HFFc6 (cell line): ENCODE measurements around the gene CDX1. TPM values are rescaled to one million over a fixed set of nuclear protein-coding genes. Genes with fewer than 3 reads are reported as not detected.

Experiments
- DNase-seq: peaks from one replicate; pipeline ENCODE4 v3.0.0-alpha.2; 2018
- H3K27ac Mint-ChIP-seq: 2 replicates; pipeline ENCODE4 v1.8.0; 2020; ENCODE audit warnings: mild to moderate bottlenecking, mixed read lengths
- H3K27me3 Mint-ChIP-seq: 2 replicates; pipeline ENCODE4 v1.8.0; 2021; ENCODE audit warnings: mild to moderate bottlenecking, moderate library complexity, mixed read lengths; ENCODE audit not compliant: insufficient read depth
- H3K36me3 Mint-ChIP-seq: 2 replicates; pipeline ENCODE4 v1.8.0; 2021; ENCODE audit warnings: low read depth, mixed read lengths
- H3K4me1 Mint-ChIP-seq: 2 replicates; pipeline ENCODE4 v1.8.0; 2020; ENCODE audit warnings: low read depth, mixed read lengths
- H3K4me3 Mint-ChIP-seq: 2 replicates; pipeline ENCODE4 v1.8.0; 2020; ENCODE audit warnings: mild to moderate bottlenecking, moderate library complexity, mixed read lengths
- H3K9me3 Mint-ChIP-seq: 2 replicates; pipeline ENCODE4 v1.8.0; 2020; ENCODE audit warnings: mild to moderate bottlenecking, mixed read lengths
- total RNA-seq, 6 experiments: library from RNA; stranded (reverse); fragmentation: NEBNext Ultra II Directional; extraction: Animal tissue kit (Norgen Biotek cat#: 25700); gene quantifications; 2 replicates in 1 of 6; 3 replicates in 5 of 6; pipeline ENCODE4 v1.2.3, GENCODE V29; 2021
- TF ChIP-seq, protein P1 (sequence below): fragments of 200-600 bp; sonication (generic); IDR thresholded peaks from 2 replicates; pipeline ENCODE4 v1.5.0; 2021; ENCODE audit warnings: antibody characterized with exemption, mild to moderate bottlenecking

Gene CDX1
- total RNA-seq, 6 experiments from 2014 or later, result 0.11 TPM; not detected in 5

DNA sequence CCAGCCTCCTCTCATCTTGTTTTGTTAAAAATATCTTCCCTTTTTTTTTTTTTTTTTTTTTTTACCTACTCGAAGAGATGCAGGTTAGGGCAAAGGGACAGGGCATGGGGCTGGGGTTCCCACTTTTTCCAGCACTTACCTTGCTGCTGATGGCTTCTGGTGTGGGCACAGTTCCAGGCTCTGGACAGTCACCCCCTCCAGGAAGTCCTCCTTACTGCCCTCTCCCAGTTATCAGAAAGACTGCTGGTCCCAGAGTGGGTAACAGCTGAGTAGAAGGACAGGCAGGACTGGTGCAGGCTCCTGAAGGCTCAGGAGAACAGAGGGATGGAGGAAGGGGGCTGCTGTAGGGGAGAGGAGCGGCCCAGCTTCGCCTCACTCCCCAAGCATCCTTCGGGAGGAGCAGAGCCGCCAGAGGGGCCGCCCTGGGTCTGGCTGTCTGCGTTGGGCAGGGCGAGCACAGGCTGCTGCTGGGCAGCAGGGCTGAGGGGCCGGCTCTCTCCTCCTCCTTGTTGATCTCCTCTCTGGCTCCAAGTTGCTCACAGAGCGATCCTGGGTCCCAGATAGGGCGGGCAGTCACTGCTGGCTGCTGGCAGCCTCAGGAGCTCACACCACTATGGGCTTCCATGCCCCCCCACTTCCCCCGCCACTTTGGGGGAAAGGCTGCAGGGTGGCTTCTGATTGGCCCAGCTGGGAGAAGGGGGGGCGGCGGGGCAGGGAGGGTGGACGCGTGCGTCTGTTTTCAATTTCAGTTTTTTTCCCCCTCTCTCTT, 11.1 kb upstream of the CDX1 start, which contains the start of gene PDGFRB:
PDGFRB (minus strand) TSS at position 588 of the 769 bp plus-strand sequence. CDS start 18,798 bp downstream, outside the sequence.
- DNase-seq, result peak; percentile 83
- peaks cover 77% of the 10 kb centered on the region for H3K4me1 Mint-ChIP-seq
- H3K27me3 Mint-ChIP-seq, result peaks cover 5% of the 10 kb centered on the region; the same call in 1 of the 2 replicates
- TF ChIP-seq, protein P1, sequence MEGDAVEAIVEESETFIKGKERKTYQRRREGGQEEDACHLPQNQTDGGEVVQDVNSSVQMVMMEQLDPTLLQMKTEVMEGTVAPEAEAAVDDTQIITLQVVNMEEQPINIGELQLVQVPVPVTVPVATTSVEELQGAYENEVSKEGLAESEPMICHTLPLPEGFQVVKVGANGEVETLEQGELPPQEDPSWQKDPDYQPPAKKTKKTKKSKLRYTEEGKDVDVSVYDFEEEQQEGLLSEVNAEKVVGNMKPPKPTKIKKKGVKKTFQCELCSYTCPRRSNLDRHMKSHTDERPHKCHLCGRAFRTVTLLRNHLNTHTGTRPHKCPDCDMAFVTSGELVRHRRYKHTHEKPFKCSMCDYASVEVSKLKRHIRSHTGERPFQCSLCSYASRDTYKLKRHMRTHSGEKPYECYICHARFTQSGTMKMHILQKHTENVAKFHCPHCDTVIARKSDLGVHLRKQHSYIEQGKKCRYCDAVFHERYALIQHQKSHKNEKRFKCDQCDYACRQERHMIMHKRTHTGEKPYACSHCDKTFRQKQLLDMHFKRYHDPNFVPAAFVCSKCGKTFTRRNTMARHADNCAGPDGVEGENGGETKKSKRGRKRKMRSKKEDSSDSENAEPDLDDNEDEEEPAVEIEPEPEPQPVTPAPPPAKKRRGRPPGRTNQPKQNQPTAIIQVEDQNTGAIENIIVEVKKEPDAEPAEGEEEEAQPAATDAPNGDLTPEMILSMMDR, result no peak
- peaks cover 24% of the 10 kb centered on the region for H3K36me3 Mint-ChIP-seq
- peak within 1 kb of the TSS; percentile 85 for H3K27ac Mint-ChIP-seq
- H3K4me3 Mint-ChIP-seq, result peak within 1 kb of the TSS; percentile 94
- no peaks in the 10 kb centered on the region for H3K9me3 Mint-ChIP-seq

DNA sequence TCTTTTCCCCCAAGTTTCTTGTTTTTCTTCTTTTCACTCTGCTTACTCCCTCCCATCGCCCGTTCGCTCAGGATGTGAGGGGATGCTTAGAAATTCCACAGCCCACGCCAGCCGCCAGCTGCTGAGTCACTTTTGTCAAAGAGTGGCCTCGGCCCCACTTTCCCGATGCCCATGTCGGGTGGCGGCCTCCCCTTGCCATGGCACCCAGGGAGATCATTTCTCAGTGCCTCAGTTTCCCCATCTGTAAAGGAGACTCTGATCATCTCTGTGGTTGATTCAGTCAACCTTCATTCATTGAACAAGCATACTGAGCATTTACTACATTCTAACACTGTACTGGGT, 10.6 kb upstream of the CDX1 start:
- Mint-ChIP-seq H3K27me3 (peaks cover 5% of the 10 kb centered on the region; the same call in 1 of the 2 replicates), H3K9me3 (no peaks in the 10 kb centered on the region), H3K4me3 (peak overlapping the region; percentile 94), H3K4me1 (peaks cover 77% of the 10 kb centered on the region), H3K27ac (peak overlapping the region; percentile 85), H3K36me3 (peaks cover 24% of the 10 kb centered on the region)
- no peak for DNase-seq
- TF ChIP-seq, protein P1, result no peak

DNA sequence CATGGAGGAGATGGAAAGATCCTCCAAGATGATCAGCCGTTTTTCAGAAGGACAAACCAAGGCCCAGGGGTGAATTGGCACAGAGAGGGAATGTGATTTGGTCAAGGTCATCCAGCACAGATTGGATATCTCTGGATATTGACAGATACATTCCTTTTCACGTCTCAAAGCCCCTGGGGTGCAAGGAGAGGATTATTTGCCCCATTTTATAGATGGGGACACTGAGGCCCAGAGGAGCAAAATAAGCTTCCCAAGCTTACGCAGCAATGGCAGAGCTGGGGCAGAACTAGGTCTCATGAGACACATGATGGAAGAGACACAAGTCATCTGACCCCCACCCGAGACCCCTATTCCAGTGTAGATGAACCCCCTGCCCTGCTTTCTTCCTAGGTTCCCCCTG, 10.0 kb upstream of the CDX1 start:
- peaks cover 78% of the 10 kb centered on the region for H3K4me1 Mint-ChIP-seq
- TF ChIP-seq, protein P1, result no peak
- peaks cover 24% of the 10 kb centered on the region for H3K36me3 Mint-ChIP-seq
- peak overlapping the region; percentile 85 for H3K27ac Mint-ChIP-seq
- DNase-seq, result no peak
- peaks cover 5% of the 10 kb centered on the region; the same call in 1 of the 2 replicates for H3K27me3 Mint-ChIP-seq
- peak overlapping the region; percentile 94 for H3K4me3 Mint-ChIP-seq
- no peaks in the 10 kb centered on the region for H3K9me3 Mint-ChIP-seq

DNA sequence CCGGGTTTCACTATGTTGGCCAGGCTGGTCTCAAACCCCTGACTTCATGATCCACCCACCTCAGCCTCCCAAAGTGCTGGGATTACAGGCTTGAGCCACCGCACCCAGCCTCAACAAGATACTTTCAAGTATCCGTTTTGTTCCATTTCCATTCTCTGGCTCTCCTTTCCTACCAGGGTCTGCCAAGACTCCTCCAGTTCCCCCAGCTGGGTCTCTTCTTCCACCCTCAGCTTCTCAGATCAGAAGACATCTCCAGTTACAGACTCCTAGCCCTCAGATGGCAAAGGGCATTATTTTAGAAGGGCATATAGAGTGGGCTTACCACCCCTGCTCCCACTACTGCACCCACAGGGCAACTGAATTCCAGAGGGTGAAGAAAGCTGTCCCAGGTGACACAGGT, 9.4 kb upstream of the CDX1 start:
- peaks cover 82% of the 10 kb centered on the region for H3K4me1 Mint-ChIP-seq
- H3K27me3 Mint-ChIP-seq, result peaks cover 5% of the 10 kb centered on the region; the same call in 1 of the 2 replicates
- TF ChIP-seq, protein P1, result no peak
- DNase-seq, result no peak
- peaks cover 24% of the 10 kb centered on the region for H3K36me3 Mint-ChIP-seq
- peak overlapping the region; percentile 54; the same call in 1 of the 2 replicates for H3K4me3 Mint-ChIP-seq
- H3K9me3 Mint-ChIP-seq, result no peaks in the 10 kb centered on the region
- peak overlapping the region; percentile 85 for H3K27ac Mint-ChIP-seq

DNA sequence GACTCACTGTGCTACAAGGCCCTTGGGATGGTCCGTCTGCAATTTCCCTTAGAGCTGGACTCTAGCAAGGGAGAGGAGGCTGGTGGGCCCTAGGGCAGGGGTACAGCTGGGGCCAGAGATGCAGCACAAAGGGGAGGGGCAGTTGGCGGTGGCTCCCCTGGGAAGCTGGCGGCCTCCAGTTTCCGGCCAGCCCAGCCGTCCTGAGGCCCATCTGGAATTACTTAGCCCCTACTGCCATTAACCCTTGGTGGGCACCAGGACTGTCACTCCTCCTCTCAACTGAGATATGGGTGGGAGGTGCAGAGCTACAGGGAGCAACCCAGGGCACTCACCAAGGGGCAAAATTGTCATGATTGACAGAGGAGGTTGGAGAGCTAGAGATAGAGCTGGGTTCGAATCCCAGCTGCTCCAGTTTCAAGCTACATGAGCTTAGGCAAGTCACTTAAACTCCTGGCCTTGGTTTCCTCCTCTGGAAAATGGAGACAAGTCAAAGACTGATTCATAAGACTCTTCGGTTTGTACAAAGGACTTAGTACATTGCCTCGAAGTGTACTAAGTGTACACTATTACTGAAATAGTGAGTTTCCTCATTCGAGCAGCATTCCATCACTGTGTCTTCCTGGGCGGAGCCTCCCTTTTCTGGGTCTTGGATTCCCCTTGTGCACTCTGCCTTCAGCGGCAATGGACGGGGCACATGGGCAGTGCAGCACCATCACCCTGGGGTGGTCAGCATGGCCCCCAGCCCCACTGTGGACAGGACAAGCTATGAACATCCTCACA, 8.2 kb upstream of the CDX1 start:
- Mint-ChIP-seq H3K27ac (peak overlapping the region; percentile 85), H3K4me3 (peak overlapping the region; percentile 30; the same call in 1 of the 2 replicates), H3K9me3 (no peaks in the 10 kb centered on the region), H3K36me3 (peaks cover 18% of the 10 kb centered on the region), H3K4me1 (peaks cover 76% of the 10 kb centered on the region), H3K27me3 (peaks cover 5% of the 10 kb centered on the region; the same call in 1 of the 2 replicates)
- DNase-seq, result no peak
- TF ChIP-seq, protein P1, result no peak
